ENCODE measurements around the gene LRRC8C. TPM values are rescaled to one million over a fixed set of nuclear protein-coding genes. Genes with fewer than 3 reads are reported as not detected.

Gene LRRC8C
- total RNA-seq, 2 experiments from 2014 or later = 28.4 to 30.2 TPM

DNA sequence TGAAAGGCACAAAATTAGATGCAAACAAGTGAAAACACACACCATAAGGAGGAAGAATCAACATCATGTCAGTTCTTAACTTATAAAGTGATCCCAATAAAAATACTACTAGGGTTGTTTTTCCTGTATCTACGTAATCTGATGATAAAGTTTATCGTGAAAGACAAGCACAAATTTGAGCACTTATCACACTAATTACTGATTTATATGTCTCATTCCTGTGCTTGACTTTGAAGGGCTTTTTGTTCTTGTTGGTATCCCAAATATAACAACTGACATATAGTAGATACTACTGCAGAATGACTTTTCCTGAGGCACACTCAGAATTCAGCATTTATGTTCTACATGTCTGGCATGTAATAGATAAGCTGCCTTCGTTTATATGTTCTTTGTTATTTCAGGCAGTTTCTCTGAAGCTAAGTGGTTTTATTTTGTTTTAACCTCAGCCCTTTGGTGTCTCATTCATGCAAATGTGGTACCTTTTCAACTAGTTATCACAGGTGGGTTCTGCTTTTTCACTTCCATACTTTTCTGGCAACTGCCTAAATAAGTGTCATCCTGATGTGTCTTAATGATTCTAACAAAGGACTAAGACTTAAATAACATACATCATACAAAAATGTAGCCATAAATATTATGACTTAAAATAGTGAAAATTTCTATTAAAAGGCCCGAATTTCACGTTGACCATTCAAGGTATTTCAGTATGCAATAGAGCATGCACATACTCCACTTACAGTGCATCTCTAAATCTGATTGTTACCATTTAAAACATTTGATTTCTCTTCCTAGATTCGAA lies 73.2 kb downstream of the LRRC8C start:
- H3K36me3 ChIP-seq (ENCODE audit: insufficient read depth, low read length) = peaks cover 21% of the 10 kb centered on the region
- ATAC-seq (ENCODE audit: poor library complexity) (no peak), DNase-seq (no peak)
- CTCF ChIA-PET = interaction anchor here (0.7 kb wide), 1 partner anchor 14 kb away, joined by 3 read pairs; no protein-coding TSS in a partner anchor
- H3K27me3 Mint-ChIP-seq = no peaks in the 10 kb centered on the region
- H3K4me1 ChIP-seq (ENCODE audit: insufficient read depth, low read length) = peaks cover 10% of the 10 kb centered on the region
- TF ChIP-seq, protein P1, sequence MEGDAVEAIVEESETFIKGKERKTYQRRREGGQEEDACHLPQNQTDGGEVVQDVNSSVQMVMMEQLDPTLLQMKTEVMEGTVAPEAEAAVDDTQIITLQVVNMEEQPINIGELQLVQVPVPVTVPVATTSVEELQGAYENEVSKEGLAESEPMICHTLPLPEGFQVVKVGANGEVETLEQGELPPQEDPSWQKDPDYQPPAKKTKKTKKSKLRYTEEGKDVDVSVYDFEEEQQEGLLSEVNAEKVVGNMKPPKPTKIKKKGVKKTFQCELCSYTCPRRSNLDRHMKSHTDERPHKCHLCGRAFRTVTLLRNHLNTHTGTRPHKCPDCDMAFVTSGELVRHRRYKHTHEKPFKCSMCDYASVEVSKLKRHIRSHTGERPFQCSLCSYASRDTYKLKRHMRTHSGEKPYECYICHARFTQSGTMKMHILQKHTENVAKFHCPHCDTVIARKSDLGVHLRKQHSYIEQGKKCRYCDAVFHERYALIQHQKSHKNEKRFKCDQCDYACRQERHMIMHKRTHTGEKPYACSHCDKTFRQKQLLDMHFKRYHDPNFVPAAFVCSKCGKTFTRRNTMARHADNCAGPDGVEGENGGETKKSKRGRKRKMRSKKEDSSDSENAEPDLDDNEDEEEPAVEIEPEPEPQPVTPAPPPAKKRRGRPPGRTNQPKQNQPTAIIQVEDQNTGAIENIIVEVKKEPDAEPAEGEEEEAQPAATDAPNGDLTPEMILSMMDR (IDR thresholded peaks at IDR 0.05) = no peak
- no peaks in the 10 kb centered on the region for H3K9me3 Mint-ChIP-seq
- H3K36me3 Mint-ChIP-seq (ENCODE audit: low read depth) = peaks cover 72% of the 10 kb centered on the region
- no peak overlapping the region for H3K4me3 ChIP-seq (ENCODE audit: low read length)
- POLR2A ChIA-PET = interaction anchor here (0.9 to 1.4 kb wide), 2 partner anchors 10 to 57 kb away, joined by 3 read pairs; no protein-coding TSS in a partner anchor
- no peak overlapping the region for H3K4me3 Mint-ChIP-seq
- no peaks in the 10 kb centered on the region for H3K9me3 ChIP-seq (ENCODE audit: control insufficient read depth in 1 of 2, insufficient read depth in 1 of 2, low read length in 2 of 2)
- no peaks in the 10 kb centered on the region for H3K27me3 ChIP-seq (ENCODE audit: control insufficient read depth in 1 of 2, insufficient read depth in 2 of 2, low read length in 2 of 2)
- H3K4me1 Mint-ChIP-seq (ENCODE audit: low read depth) = peaks cover 54% of the 10 kb centered on the region
- no peak overlapping the region for H3K27ac ChIP-seq (ENCODE audit: low read depth in 1 of 2, low read length in 2 of 2)
- intact Hi-C loops (cut with DNase I, micrococcal nuclease) = no loop called here
- H3K27ac Mint-ChIP-seq = peak overlapping the region; percentile 32

DNA sequence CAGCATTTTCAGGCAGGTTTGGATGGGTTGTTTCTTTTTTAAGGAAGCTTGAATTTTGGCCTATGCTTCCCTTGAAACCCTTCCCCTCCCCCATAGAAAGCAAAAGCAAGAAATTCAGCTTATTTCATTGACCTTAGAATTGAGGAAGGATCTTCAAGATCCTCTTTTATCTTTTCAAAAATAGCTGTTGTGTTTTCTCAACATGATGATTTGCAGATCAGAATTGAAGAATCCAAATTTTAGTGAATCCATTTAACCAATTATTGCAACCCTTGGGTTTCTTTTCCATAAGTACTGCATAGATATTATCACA lies 73.7 kb downstream of the LRRC8C start:
- DNase-seq (peak in 1 of 14 experiments; percentile 26), ATAC-seq (ENCODE audit: poor library complexity) (no peak)
- ChIA-PET CTCF (interaction anchor here (0.7 to 0.8 kb wide), 2 partner anchors 15 to 56 kb away, joined by 3 read pairs; no protein-coding TSS in a partner anchor), POLR2A (interaction anchor here (0.9 to 1.4 kb wide), 2 partner anchors 10 to 56 kb away, joined by 3 read pairs; no protein-coding TSS in a partner anchor)
- peaks cover 20% of the 10 kb centered on the region for H3K36me3 ChIP-seq (ENCODE audit: insufficient read depth, low read length)
- Mint-ChIP-seq H3K9me3 (no peaks in the 10 kb centered on the region), H3K27me3 (no peaks in the 10 kb centered on the region), H3K4me3 (no peak overlapping the region), H3K4me1 (ENCODE audit: low read depth) (peaks cover 55% of the 10 kb centered on the region), H3K27ac (peak overlapping the region; percentile 32), H3K36me3 (ENCODE audit: low read depth) (peaks cover 72% of the 10 kb centered on the region)
- H3K4me1 ChIP-seq (ENCODE audit: insufficient read depth, low read length) = peaks cover 9% of the 10 kb centered on the region
- no peaks in the 10 kb centered on the region for H3K27me3 ChIP-seq (ENCODE audit: control insufficient read depth in 1 of 2, insufficient read depth in 2 of 2, low read length in 2 of 2)
- H3K27ac ChIP-seq (ENCODE audit: low read depth in 1 of 2, low read length in 2 of 2) = no peak overlapping the region
- H3K4me3 ChIP-seq (ENCODE audit: low read length) = no peak overlapping the region
- TF ChIP-seq, protein P1 (IDR thresholded peaks at IDR 0.05) = no peak
- intact Hi-C loops (cut with DNase I, micrococcal nuclease) = no loop called here
- H3K9me3 ChIP-seq (ENCODE audit: control insufficient read depth in 1 of 2, insufficient read depth in 1 of 2, low read length in 2 of 2) = no peaks in the 10 kb centered on the region

DNA sequence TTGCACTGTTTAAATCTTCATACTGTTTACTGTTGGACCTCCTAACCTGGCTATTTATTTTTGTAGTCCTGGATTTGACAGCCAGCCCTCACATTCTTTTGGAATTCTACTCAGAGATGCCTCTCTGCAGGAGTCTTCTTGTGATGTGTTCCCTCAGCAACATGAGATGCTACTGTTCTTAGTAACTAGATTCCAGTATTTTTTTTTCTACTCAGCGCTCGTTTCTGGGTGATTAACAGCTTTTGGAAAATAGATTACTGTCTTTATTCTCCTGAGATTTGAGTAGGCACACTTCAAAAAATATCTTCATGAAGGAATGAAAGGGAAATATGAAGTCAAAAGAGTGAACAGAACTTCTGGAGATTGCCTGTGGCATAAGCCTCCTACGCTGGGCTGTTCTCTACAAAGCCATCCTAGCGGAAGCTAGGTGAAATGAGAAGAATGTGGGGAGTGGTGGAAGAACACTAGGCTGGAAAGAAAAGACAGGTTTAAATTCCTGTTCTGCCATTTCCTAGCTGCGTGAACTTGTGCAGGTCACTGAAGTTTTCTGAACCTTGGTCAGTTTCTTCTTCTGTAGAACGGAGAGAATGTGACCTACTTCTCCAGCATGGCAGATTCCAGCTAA lies 75.9 kb downstream of the LRRC8C start:
- POLR2A ChIA-PET = no interaction called here
- peaks cover 45% of the 10 kb centered on the region for H3K4me1 Mint-ChIP-seq (ENCODE audit: low read depth)
- CTCF ChIA-PET = interaction anchor here (1.5 to 1.9 kb wide), 3 partner anchors 17 to 76 kb away, joined by 3 to 6 read pairs (median 4); partner anchors contain the start of gene LRRC8C

More for the DNA sequence above, 75.9 kb downstream of the LRRC8C start:
- no peak overlapping the region for H3K4me3 ChIP-seq (ENCODE audit: low read length)
- Mint-ChIP-seq H3K27ac (peak overlapping the region; percentile 63), H3K9me3 (no peaks in the 10 kb centered on the region), H3K4me3 (no peak overlapping the region), H3K36me3 (ENCODE audit: low read depth) (peaks cover 76% of the 10 kb centered on the region), H3K27me3 (no peaks in the 10 kb centered on the region)
- H3K27me3 ChIP-seq (ENCODE audit: control insufficient read depth in 1 of 2, insufficient read depth in 2 of 2, low read length in 2 of 2) = no peaks in the 10 kb centered on the region
- no peak overlapping the region for H3K27ac ChIP-seq (ENCODE audit: low read depth in 1 of 2, low read length in 2 of 2)
- ATAC-seq (ENCODE audit: poor library complexity) (no peak), DNase-seq (no peak)
- peaks cover 35% of the 10 kb centered on the region for H3K36me3 ChIP-seq (ENCODE audit: insufficient read depth, low read length)
- H3K9me3 ChIP-seq (ENCODE audit: control insufficient read depth in 1 of 2, insufficient read depth in 1 of 2, low read length in 2 of 2) = no peaks in the 10 kb centered on the region
- TF ChIP-seq, protein P1 (IDR thresholded peaks at IDR 0.05) = no peak
- intact Hi-C loops (cut with DNase I, micrococcal nuclease) = no loop called here
- H3K4me1 ChIP-seq (ENCODE audit: insufficient read depth, low read length) = no peaks in the 10 kb centered on the region

All from CD4-positive, alpha-beta T cell (primary cell).